ENCODE measurements around the gene TEX2.

TEX2 gene

DNA sequence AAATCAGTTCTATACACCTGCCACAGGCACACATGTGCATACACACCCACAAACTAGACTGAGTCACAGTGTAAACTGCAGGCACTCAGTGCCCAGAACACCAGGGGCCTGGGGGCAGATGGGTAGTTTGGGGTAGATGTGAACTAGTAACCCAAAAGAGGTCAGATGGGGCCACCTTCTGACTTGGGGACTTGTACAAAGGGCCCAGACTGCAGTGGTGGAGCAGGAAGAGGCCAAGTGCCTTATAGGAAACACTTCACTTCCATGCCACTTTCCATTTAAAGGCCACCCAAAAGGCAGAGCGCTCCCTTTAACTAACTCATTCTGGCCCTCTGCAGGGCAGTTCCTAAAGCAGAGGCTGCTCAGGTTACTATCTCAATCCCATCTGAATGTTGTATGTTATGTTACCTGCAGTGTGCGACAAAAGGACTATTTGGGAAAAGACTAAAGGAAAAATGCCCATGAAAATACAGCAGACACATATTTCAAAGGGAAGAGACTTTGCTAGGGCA is 105.3 kb downstream of the TEX2 start:
- DNase-seq: no peak

DNA sequence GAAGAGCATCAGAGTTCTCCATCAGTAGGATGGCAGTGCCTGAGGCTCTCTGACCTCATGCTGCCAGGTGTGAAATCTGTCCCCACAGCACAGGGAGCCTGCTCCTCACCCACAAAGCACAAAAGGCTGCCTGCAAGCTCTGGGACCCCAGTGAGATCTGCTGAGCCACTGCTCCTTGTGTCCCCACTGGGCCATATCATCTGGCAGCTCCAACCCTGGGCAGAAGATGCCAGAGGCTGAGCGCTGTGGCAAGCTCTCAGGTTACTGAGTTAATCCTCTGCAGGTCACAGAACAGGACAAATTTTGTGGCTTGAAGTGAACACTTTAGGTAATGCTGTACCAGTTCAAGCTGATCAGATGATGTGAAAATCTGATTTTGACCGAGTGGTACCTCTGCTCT is 106.4 kb downstream of the TEX2 start:
- no peak for DNase-seq

DNA sequence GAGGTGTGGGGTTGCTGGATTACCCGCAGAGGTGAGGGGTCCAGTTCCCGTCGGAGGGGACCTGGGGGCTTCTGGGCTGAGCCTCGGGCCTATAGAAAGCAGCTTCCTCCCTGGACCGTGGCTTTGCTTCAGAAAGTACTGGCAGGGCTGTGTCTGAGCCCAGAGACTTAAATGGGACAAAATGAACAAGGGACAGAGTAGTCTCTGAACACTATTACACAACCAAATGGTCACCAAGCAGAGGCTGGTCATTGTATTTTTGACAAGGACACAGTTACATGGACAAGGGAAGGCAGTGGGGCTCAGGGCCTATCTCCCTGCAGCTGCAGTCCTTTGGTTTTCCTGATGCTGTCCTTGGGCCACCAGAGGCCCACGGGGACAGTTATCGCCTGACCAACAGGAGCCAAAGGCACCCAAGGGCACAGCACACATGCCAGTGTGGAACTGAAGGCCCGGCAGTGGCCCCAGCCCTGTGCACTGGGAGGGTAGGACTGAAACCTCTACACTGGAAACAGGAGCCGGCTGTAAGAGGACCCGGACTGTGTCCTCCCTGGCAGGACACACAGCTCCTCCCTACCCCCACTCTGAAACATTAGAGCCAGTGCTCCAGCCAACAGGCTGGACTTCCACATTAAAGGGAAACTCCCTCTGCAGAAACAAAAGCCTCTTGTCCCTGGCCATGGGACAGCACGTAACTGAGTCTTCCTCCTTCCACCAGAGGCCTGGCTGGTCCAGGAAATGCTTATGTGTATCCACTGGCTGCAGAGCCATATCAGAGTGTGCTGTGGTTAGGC is 107.1 kb downstream of the TEX2 start:
- DNase-seq: no peak

DNA sequence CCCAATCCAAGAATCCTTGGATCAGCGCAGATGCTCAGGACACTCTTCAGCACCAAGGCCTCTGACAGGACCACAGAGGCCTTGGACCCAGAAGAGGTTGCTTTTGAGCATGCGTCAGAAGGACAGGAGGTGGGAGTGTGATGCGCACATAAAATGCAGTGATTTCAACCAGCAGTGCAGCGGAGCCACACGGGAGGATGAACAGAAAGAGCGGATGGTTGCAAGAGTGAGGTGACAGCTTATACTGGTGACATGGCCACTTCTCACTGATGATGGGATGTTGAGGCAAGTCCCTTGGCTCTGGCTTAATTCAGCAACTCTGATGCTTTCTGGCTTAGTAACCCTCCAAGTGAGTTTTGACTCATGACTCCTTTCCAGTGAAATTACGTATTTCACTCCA is 107.9 kb downstream of the TEX2 start:
- DNase-seq: no peak

DNA sequence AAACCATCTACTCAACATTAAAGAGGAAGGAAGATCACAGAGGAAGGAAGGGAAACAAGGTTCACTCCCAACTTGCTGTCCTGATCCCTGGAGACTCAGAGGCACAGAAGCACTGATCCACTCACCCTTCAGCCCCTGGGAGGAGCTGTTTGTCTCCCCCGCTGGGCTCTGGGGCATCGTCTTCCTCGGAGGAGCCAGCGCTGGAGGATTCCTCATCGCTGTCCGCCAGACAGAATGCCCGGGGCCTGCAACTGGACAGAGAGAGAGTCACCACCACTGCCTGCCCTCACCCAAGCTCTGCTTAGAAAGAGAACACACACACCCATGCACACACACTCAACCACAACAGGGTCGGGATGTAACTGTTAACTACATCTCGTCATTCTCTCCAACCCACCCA is 108.3 kb downstream of the TEX2 start:
- no peak for DNase-seq

DNA sequence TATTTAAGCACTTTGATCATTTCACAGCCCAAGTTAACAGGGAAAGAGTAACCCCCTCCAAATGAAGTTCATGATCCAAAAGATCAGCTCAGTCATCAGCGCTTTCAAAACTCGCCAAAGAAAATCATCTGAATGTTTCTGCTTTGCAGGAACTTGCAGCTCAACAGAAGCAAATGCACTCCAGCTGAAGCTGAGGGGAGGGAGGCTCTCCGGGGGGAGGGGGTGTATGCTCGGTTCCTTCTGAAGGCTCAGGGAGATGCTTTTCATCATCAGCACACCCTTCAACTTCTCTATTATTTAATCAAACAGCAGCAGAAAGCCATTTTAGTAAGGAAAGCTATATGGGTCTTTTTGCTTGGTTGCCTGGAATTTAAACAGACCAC is 108.8 kb downstream of the TEX2 start:
- no peak for DNase-seq

DNA sequence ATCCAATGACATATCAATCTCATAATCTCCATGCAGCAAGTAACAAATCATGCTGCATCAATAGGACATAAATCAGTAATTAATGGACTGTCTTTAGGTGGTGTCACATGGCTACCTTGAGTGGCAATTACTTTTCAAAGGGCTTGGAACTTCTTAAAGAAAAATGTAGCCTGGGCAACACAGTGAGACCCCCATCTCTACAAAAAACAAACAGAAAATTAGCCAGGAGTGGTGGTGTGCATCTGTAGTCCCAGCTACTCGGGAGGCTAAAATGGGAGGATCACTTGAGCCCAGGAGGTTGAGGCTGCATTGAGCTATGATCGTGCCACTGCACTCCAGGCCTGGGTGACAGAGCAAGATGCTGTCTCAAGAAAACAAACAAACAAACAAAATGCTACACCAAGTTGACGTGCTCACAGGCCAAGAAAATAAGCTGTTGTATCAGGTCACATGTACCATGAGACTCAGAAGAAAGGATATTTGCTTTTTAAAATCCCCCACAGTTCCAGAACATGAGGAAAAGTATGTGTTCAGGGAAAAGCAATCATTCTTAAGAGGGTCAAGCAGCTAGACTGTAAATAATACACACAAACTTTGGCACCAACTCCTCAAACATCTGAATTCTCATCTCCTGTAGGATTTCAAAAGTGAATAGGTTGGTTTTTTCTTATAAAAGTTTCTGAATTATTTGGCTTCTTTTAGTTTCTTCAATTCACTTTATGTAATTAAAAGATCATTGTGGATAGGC is 109.3 kb downstream of the TEX2 start:
- DNase-seq: no peak

DNA sequence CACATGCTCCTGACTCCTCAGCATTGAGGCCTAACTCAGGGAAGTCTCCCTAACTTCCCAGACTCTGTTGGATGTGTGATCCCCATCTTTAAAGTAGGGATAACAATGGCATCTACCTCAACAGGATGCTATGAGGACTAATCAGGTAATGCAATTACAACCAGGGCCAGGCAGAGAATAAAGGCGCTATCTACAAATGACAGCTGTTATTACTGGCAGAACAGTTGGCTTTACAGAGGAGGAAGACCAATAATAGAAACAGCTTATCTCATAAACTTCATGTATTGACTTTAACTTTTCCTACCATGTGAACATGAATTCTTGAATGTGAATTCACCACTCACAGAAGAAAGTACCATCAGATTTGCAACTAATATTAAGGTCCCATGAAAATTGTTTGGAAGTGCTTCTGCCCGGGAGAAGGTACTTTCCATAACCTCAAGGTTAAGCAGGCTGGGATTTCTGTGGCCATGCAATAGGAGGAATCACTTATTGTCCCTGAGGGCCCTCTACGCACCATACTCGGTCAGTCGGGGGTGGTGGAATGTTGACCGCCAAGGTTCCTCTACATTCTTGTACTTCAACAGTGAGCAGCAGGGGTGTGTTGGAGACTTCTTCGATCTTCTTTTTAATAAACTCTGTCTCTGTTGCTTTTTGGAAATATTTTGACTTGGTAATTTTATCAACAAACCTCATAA is 110.5 kb downstream of the TEX2 start:
- DNase-seq: no peak

DNA sequence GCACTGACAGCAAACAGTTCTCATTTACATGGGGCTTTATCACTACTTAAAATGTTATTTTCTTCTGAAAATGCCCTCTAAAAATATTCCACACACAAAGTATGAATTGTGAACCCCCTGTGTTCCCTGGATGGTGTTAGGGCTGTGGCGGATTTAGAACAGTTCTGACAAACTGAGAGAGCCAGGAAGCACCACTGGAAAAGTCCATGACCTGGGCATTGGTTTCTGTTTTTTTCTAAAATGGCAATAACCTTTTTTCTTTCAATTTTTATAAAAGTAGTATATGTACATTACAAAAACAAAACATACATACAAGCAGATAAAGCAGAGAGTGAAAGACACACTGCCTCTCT is 112.1 kb downstream of the TEX2 start:
- no peak for DNase-seq

DNA sequence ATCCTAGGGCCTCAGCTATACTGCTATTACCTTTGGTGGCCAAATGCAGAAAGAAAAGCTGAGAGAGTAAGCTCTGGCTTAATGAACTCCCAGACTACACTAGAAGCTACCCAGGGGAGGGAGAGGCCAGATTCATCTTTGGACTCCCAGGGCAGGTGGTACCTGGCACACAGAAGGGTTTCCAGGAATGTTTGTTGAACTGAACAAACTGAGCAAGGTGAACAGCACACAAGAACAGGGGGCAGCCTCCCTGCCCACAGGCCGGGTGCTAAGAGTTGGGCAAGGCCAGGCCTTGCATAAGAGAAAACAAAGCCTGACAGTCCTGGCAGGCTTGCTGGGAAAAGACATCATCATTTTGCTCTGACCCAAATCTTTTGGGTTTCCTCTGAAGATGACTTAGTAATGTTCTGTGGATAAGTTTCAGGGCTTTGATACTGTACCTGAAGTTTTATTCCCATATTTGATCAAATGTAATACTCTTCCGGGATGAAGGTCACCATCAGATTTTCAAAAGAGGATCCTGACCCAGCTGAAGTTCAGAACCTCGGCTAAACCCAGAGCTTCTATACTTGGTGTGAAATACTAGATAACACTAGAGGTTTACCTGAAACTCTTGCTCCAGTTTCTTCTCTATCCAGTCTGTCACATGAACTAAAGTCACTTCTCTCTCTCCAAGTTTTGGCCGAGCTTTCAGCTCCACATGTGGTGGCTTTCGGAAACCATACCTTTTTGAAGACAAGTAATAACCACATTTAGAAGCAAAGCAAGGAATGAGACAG is 112.6 kb downstream of the TEX2 start:
- no peak for DNase-seq

DNA sequence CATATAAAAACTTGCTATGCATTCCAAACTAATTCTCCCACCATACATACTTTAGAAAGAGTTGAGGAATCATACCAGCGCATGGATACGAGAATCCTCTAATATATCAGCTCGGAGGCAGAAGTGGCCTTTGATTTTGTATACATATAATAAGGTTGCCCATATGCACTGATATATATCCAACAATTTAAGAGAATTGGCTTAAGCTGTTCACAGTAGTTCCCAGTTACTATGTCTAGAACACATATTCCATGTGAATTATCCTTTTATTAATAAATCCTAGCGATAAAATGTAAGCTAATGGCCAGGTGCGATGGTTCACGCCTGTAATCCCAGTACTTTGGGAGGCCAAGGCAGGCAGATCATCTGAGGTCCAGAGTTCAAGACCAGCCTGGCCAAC is 113.9 kb downstream of the TEX2 start:
- DNase-seq: no peak

DNA sequence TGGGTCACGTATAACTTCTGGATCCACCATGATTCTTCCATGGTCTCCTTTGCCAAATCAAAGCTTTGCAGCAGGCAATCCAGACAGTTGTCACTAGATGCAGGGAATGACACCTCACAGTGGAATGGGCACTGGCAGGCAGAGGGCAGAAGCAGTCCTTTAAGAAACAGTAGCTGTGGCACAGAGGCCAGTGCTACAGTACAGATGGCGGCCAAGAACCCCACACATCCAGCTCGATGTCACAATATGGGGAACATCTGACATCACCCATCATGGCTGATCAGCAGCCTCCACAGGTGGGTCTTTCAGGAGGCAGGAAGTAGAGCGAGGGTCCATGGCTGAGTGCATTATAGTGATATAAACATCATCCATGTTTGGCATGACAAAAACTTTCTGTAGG is 114.4 kb downstream of the TEX2 start:
- no peak for DNase-seq

DNA sequence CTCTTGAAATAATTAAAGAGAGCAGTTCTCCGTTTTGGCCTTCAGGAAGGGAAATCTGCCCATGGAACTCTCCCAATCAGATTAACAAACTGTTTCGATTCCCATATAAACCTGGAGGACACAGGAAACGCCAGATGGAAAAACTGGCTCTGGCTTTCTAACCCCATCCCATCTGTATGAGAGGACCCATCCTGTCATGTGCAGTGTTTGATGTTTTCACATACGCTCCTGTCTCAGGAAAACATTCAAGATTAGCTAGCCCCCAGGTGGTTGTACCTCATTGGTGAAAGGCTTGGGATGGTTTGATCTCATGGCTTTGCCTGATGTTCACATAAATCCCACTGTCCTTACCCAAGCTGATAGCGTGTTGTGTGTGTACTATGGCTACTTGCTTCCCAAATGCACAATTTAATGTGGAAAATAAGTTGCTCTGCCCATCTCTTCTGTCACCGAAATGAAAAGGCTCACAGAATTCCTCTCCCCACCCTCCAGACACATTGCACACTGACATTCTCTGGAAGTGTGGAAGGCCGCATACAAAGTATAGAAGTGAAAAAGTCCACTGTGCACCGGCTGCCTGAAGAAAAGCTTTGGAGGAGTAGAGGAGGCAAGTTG is 114.9 kb downstream of the TEX2 start:
- no peak for DNase-seq

DNA sequence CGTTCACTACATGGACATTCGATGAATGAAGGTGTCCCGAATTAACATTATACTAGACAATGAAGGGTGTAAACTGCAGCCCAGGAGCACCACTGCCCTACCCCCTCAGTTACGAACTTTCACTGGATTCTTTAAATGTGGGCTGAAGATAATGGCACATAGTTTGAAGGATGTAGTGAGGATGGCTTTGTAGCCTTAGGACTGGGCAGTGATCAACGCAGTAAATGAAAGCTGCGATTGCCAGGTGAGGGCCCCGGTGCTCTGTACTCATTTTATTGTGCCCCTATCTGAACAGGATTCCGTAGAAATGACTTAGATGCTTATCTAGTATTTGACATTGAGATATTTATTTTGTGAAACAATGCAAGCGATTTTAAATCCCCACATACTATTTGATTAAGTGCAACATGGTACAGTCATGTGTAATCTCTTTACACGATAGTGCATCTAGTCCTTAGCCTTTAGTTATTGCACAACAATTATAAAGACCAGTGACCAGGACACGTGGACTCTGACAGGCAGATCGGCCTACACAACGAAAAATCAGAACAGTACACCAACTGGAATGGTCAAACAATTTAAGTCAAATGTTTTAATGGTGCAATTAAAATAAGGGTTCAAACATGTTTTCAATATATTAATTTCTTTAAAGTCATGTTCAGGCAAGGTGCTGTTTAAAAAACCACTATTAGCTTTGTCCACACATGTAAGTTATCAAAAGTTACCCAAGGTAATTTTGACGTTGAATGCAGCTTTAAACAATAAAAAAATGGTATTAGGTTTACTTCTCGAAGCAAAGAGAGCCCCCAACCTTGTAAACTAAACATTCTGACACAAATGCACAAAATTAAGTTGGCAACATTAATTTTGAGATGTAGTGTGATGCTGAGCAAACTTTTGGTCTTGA is 115.7 kb downstream of the TEX2 start:
- no peak for DNase-seq

DNA sequence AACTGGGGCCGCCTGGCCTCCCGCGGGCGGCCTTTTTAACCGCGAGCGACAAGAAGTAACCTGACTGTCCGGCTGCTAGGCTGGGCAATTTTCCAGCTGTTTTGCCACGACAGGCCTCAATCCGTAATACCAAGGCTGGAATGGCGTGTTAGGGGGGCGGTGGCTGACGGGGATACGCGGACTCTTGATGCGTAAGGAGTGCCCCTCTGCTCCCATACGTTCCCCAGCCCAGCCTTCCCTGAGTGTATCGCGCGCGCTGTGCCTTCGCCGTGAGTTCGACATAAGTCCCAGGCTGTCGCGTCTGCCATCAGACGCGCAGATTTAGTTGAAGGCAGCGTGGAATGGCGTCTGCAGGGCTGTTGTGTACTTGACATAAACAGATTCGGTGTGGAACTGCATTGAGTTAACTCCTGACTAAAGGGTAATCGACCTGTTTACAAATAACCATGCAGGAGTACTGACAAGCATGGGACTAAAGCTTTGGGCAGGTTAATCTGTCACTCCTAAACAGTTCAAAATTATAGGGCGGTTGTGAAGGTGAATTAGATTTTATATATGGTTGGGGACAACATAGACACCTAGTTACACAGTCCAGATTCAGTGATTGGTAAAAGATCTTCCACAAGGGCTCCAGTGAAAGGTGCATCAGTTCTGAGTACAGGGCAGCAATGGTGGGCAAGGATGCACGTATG is 116.5 kb downstream of the TEX2 start:
- DNase-seq: no peak

DNA sequence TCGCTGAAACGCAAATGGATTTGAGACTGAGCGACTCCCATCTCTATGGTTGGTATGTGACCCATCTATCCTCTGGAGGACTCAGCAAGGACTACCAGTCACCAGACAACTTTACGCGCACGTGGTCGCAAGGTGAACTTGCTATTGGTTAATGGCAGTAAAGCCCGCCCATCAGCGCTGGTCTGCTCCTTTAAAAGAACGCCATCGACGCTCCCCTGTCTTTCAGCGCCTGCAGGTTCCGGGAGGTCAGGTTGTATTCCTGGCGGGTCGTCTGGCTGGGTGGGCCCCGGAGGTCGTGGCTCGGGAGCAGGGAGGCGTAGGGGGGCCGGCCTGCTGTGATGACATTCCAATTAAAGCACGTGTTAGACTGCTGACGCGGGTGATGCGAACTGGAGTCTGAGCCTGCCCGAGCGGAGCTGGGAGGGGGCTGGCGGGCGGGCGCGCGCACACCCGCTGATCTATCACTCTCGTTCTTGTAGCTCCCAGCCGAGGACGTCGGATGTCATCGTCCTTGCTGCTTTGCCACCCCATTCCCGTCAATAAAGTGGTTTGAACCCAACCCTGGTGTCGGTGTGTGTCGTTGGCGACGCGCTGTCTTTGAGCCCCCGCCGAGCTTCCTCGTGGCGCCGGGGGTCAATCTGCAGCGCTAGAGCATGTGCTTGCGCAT is 117.2 kb downstream of the TEX2 start:
- peak; percentile 98 for DNase-seq

DNA sequence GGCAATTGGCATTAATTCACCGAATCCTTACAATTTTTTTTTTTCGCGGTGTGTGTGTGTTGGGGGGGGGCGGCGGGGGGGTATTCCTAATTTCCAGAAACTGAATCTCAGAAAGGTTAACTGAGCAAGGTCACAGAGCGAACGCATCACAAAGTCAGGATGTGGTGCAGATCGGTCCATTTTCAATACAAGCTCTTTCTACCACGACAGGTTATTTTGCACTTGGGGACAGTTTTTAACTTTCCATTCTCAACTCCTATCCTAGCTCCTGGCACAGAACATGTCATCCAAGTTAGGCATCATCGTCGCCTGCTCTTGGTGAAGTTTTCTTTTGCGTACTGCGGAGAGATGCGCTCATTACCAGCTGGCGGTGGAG is 117.7 kb downstream of the TEX2 start:
- no peak for DNase-seq

DNA sequence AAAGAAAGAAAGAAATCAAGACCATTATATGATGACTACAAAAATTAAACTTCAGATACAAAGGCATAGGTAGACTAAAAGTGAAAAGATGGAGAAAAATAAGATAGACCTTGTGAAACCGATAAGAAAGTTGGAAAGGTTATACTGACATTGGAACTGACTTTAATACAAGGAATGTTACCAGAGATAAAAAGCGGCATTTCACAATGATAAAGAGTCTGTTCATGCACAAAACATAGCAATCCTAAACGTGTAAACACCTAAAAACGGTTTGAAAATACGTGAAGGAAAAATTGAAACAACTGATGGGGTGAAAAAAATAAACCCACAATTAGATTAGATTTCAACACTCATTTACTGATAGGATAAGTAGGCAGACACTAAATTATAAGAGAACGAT is 123.5 kb downstream of the TEX2 start:
- DNase-seq: no peak

DNA sequence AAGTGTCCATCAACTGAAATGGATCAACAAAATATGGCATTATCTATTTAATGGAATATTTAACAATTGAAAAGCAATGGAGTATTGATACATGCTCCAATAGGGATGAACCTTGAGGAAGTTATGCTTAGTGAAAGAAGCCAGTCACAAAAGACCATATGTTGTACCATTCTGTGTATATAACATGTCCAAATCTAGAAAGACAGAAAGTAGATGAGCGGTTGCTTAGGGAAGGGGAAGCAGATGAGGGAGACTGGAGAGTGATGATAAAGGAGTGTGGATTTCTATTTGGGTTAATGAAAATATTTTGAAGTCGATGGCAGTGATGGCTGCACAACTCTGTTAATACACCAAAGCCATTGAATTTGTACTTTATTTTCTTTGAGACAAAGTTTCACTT is 124.6 kb downstream of the TEX2 start:
- DNase-seq: no peak

DNA sequence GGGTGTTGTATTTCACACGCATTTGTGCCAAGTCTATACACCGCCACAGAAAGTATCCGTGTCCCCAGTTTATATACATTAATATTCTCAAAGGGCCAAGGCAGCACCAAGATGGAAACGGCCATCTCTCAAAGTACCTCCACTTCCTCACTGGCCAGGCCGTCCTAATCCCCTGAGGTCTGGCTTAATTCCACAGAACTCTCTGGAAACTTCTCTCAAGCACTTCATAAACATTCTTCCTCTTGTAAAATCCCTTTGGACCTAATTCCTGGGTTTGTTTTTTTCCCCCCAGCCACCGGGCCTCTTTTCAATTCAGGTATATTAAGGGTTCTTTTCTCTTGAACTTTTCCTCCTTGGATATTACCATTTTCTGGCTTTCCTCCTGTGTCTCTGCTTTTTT is 128.1 kb downstream of the TEX2 start:
- no peak for DNase-seq
